ENCODE results near the gene PPP1R16B.

PPP1R16B gene

DNA sequence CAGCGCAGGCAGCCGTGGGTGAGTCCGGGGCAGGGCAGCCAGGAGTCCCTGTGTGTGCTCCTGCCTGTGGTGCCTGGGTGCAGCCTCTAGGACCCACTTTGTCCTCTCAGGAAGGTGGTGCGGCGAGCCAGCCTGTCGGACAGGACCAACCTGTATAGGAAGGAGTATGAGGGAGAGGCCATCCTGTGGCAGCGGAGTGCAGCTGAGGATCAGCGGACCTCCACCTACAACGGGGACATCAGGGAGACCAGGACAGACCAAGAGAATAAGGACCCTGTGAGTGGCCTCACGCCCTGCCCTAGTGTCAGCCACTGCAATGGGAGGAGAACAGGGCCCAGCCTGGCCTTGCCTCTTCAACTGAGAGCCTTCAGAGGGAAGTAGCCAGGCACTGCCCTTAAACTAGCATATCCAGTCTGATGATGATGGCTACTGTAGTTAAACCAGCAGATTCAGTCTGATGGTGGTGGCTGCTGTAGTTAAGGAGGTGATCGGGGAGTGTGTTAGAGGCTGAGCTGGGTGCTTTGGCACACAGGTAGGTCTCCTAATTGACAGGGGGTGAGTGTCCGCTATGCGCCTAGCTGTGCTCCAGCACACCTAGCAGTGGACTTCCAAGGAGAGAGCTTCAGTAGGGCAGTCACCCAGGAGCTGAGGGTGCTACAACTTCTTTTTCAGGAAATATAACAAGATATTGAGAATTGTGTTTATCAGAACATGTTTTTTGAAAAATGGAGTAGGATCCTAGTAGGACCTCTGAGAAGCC, 102.6 kb downstream of the PPP1R16B start:
- ChIA-PET POLR2A (no interaction called here), CTCF (interaction anchor here (1.0 to 3.0 kb wide), 6 partner anchors 9 to 101 kb away, joined by 4 to 19 read pairs (median 5); partner anchors contain the start of gene FAM83D)
- TF ChIP-seq, protein P1, sequence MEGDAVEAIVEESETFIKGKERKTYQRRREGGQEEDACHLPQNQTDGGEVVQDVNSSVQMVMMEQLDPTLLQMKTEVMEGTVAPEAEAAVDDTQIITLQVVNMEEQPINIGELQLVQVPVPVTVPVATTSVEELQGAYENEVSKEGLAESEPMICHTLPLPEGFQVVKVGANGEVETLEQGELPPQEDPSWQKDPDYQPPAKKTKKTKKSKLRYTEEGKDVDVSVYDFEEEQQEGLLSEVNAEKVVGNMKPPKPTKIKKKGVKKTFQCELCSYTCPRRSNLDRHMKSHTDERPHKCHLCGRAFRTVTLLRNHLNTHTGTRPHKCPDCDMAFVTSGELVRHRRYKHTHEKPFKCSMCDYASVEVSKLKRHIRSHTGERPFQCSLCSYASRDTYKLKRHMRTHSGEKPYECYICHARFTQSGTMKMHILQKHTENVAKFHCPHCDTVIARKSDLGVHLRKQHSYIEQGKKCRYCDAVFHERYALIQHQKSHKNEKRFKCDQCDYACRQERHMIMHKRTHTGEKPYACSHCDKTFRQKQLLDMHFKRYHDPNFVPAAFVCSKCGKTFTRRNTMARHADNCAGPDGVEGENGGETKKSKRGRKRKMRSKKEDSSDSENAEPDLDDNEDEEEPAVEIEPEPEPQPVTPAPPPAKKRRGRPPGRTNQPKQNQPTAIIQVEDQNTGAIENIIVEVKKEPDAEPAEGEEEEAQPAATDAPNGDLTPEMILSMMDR (IDR thresholded peaks at IDR 0.05; ENCODE audit: control extremely low read depth, extremely low read depth, low read depth, missing control alignments) = no peak
- no peak for DNase-seq (ENCODE audit: extremely low spot score)

DNA sequence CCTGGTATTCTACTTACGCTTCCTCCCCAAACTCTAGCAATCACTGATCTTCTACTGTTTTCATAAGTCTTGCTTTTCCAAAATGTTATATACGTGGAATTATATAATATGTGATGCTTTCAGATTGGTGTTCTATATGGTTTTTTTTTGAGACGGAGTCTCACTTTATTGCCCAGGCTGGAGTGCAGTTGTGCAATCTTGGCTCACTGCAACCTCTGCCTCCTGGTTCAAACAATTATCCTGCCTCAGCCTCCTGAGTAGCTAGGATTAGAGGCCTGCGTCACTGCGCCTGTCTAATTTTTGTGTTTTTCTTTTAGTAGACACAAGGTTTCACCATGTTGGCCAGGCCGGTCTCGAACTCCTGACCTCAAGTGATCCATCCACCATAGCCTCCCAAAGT, 109.9 kb downstream of the PPP1R16B start:
- DNase-seq (ENCODE audit: extremely low spot score) = no peak
- TF ChIP-seq, protein P1 (IDR thresholded peaks at IDR 0.05; ENCODE audit: control extremely low read depth, extremely low read depth, low read depth, missing control alignments) = no peak
- POLR2A ChIA-PET = no interaction called here
- CTCF ChIA-PET = no interaction called here

DNA sequence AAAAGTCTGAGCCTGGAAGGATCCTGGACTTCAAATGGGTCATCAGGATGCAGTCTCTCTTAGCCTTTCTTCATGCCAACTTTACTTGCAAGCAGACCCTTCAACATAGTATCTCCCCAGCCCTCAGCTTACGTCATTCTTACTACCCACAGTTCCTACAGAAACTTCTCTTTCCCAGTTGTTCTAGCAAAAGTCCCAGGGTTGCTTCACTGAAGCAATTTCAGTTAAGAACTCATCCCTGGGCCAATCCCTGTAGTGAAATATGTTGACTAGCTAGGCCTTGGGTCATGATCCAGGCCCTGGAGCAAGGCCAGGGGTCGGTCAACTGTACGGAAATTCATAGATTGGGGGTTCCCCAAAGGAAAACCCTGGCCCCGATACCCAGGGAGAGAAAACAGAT, 112.2 kb downstream of the PPP1R16B start:
- TF ChIP-seq, protein P1 (IDR thresholded peaks at IDR 0.05; ENCODE audit: control extremely low read depth, extremely low read depth, low read depth, missing control alignments) = no peak

DNA sequence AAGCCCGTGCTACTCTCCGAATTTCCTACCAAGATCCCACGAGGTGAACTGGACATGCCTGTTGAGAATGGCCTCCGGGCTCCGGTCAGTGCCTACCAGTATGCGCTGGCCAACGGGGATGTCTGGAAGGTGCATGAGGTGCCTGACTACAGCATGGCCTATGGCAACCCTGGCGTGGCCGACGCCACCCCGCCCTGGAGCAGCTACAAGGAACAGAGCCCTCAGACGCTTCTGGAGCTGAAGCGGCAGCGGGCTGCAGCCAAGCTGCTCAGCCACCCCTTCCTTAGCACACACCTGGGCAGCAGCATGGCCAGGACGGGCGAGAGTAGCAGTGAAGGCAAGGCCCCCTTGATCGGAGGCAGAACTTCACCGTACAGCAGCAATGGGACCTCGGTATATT, 112.7 kb downstream of the PPP1R16B start:
- CTCF ChIA-PET = interaction anchor here (2.3 to 3.1 kb wide), 3 partner anchors 11 to 131 kb away, joined by 9 to 15 read pairs (median 10); no protein-coding TSS in a partner anchor
- no peak for DNase-seq (ENCODE audit: extremely low spot score)
- TF ChIP-seq, protein P1 (IDR thresholded peaks at IDR 0.05; ENCODE audit: control extremely low read depth, extremely low read depth, low read depth, missing control alignments) = no peak
- POLR2A ChIA-PET = no interaction called here

More for the DNA sequence above, 112.2 kb downstream of the PPP1R16B start:
- no peak for DNase-seq (ENCODE audit: extremely low spot score)
- POLR2A ChIA-PET = no interaction called here
- CTCF ChIA-PET = interaction anchor here (1.3 to 3.1 kb wide), 5 partner anchors 9 to 163 kb away, joined by 4 to 15 read pairs (median 9); partner anchors contain the start of gene FAM83D

DNA sequence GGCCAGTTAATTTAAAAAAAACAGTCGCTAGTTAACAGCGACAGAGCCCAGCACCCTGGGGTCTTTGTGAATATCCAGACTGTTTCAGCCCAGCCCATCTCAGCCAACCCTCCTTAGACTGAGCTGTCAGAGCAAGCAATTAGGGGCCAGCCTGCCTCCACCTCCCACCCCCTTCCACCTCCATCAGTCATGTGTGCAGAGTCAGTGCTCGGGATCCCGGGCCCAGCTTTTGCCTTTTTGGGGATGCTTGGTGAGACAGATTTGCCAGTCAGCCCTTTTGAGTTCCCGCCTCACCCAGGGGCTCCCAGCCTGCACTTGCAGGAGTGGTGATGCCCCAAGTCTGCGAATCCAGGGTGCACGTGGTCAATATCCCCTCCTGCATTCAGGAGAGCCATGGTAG, 114.2 kb downstream of the PPP1R16B start:
- no peak for DNase-seq (ENCODE audit: extremely low spot score)
- POLR2A ChIA-PET = no interaction called here
- CTCF ChIA-PET = interaction anchor here (1.0 to 1.3 kb wide), 3 partner anchors 19 to 119 kb away, joined by 3 to 4 read pairs (median 4); no protein-coding TSS in a partner anchor
- TF ChIP-seq, protein P1 (IDR thresholded peaks at IDR 0.05; ENCODE audit: control extremely low read depth, extremely low read depth, low read depth, missing control alignments) = no peak

DNA sequence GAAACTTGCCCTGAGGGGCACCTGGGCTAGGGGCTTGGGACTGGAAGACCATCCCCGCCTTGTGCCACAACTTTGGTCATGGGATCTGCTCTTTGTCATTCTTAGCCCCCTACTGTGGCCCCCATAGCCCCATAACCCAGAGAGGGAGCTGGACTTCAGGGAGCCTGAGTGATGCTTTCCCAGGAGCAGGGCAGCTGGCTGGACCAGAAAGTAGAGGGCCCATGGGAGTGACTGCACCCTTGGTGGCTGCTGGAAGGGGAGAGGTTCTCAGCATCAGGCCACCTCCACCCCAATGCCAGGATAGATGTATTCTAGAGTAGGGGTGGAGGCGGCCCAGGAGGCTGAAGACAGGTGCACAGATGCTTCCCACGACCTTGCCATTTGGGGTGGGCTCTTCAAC, 114.9 kb downstream of the PPP1R16B start:
- CTCF ChIA-PET = interaction anchor here (1.1 to 14.7 kb wide), 3 partner anchors 15 to 128 kb away, joined by 3 to 212 read pairs (median 4); no protein-coding TSS in a partner anchor
- TF ChIP-seq, protein P1 (IDR thresholded peaks at IDR 0.05; ENCODE audit: control extremely low read depth, extremely low read depth, low read depth, missing control alignments) = no peak
- POLR2A ChIA-PET = no interaction called here
- no peak for DNase-seq (ENCODE audit: extremely low spot score)

All from GM10248 (cell line).